ENCODE measurements around the gene PEX5L. TPM values are rescaled to one million over a fixed set of nuclear protein-coding genes. Genes with fewer than 3 reads are reported as not detected.
"Not testable (repeated sequence)": the region's sequence is repeated elsewhere in the genome, so short reads cannot be mapped to it uniquely, and the experiment has no call there.

Gene PEX5L
- total and polyA plus RNA-seq, 8 donors, result 1.1 to 30.2 (median 8.6) TPM

- ATAC-seq, result no peak
- intact Hi-C loops (cut with DNase I), result no loop called here
- Histone ChIP-seq H3K4me1 (peaks cover 0 to 7% (median 0%) of the 10 kb centered on the region in 3 donors), H3K9me3 (no peaks in the 10 kb centered on the region), H3K27ac (no peak overlapping the region), H3K36me3 (no peaks in the 10 kb centered on the region), H3K27me3 (no peaks in the 10 kb centered on the region), H3K4me3 (no peak overlapping the region)
- no peak for DNase-seq
- FAIRE-seq, result no peak
- TF ChIP-seq CTCF (IDR thresholded peaks at IDR 0.05), result no peak
- WGBS, 2 donors, result 68 to 72% methylated on average over 1 of the region's 1 CpG
Observed at GRCh38 chr3:180062771-180063170, 26.0 kb upstream of the PEX5L start.

- peaks cover 0 to 7% (median 3%) of the 10 kb centered on the region in 3 donors for H3K4me1 ChIP-seq
- H3K36me3 ChIP-seq, result no peaks in the 10 kb centered on the region
- no peak overlapping the region for H3K4me3 ChIP-seq
- H3K27me3 ChIP-seq, result no peaks in the 10 kb centered on the region
- DNase-seq, result no peak
- no peaks in the 10 kb centered on the region for H3K9me3 ChIP-seq
- peak; percentile 51 to 77 (median 63) for ATAC-seq
- FAIRE-seq, result no peak
- no peak overlapping the region for H3K27ac ChIP-seq
- TF ChIP-seq CTCF (IDR thresholded peaks at IDR 0.05), result no peak
- intact Hi-C loops (cut with DNase I), result no loop called here
Observed at GRCh38 chr3:180059356-180059755, 22.6 kb upstream of the PEX5L start.

- ATAC-seq (no peak), DNase-seq (no peak), FAIRE-seq (no peak)
- peaks cover 3 to 7% (median 4%) of the 10 kb centered on the region in 3 donors for H3K4me1 ChIP-seq
- no peak overlapping the region for H3K27ac ChIP-seq
- intact Hi-C loops (cut with DNase I), result no loop called here
- H3K27me3 ChIP-seq, result no peaks in the 10 kb centered on the region
- no peaks in the 10 kb centered on the region for H3K36me3 ChIP-seq
- no peak overlapping the region for H3K4me3 ChIP-seq
- H3K9me3 ChIP-seq, result no peaks in the 10 kb centered on the region
- TF ChIP-seq CTCF (IDR thresholded peaks at IDR 0.05), result no peak
Observed at GRCh38 chr3:180058238-180058637, 21.5 kb upstream of the PEX5L start.

- ATAC-seq, result peak in 1 of 4 donors; percentile 26
Observed at GRCh38 chr3:180055656-180056055, 18.9 kb upstream of the PEX5L start.

GRCh38 chr3:180049391-180049790 is 12.7 kb upstream of the PEX5L start:
- peak; percentile 52 to 63 (median 58) for ATAC-seq
- TF ChIP-seq CTCF (IDR thresholded peaks at IDR 0.05), result no peak
- Histone ChIP-seq H3K27me3 (no peaks in the 10 kb centered on the region), H3K36me3 (no peaks in the 10 kb centered on the region), H3K9me3 (no peaks in the 10 kb centered on the region), H3K27ac (peak overlapping the region in 2 of 4 donors; percentile 1 to 60), H3K4me1 (peaks cover 0 to 18% (median 12%) of the 10 kb centered on the region in 3 donors), H3K4me3 (no peak overlapping the region)
- intact Hi-C loops (cut with DNase I), result no loop called here
- FAIRE-seq, result no peak
- peak in 3 of 6 donors; percentile 11 to 19 (median 16) for DNase-seq
- 56 to 58% methylated on average over 9 of the region's 9 CpGs for WGBS, 2 donors

More at GRCh38 chr3:180055656-180056055, 18.9 kb upstream of the PEX5L start:
- intact Hi-C loops (cut with DNase I); H3K27me3 ChIP-seq; H3K27ac ChIP-seq; H3K4me1 ChIP-seq; FAIRE-seq; H3K36me3 ChIP-seq; H3K9me3 ChIP-seq; H3K4me3 ChIP-seq; DNase-seq: not testable (repeated sequence)
- WGBS, 2 donors, result 68 to 75% methylated on average over 3 of the region's 3 CpGs

All from pancreas (tissue), 10 donors.